Myocyte (in vitro differentiated cells): ENCODE measurements around the gene ANKRA2. TPM values are rescaled to one million over a fixed set of nuclear protein-coding genes. Genes with fewer than 3 reads are reported as not detected.

Experiments
- DNase-seq: peaks from one replicate; pipeline ENCODE4 v3.0.0-alpha.2; 2012; ENCODE audit warnings: low read depth
- total RNA-seq: library from RNA; depleted of rRNA; stranded (reverse); fragments of >200 nt; gene quantifications from 2 replicates; pipeline ENCODE4 v1.2.3, GENCODE V29; 2014

Gene ANKRA2
- total RNA-seq, 1 donor from 2014 or later: 29.2 TPM

GRCh38 chr5:73506459-73506955 is 58.9 kb downstream of the ANKRA2 start:
- no peak for DNase-seq

Other genes starting within 250 kb of the ANKRA2 start
- gene FOXD1, start 116.9 kb downstream of the ANKRA2 start, total RNA-seq: 14.0 and 18.6 TPM in 2 replicates
- 458 and 480 TPM in 2 replicates for gene BTF3, start 67.2 kb downstream of the ANKRA2 start, total RNA-seq
- 21.4 and 22.1 TPM in 2 replicates for gene UTP15, start 104 bp upstream of the ANKRA2 start, total RNA-seq
- 12.2 and 20.1 TPM in 2 replicates for gene ARHGEF28, start 60.6 kb upstream of the ANKRA2 start, total RNA-seq